Measurements from ENCODE around the gene ARHGAP26. TPM values are rescaled to one million over a fixed set of nuclear protein-coding genes. Genes with fewer than 3 reads are reported as not detected.

Gene ARHGAP26
- total RNA-seq, 1 experiment from 2014 or later = 34.5 TPM

DNA sequence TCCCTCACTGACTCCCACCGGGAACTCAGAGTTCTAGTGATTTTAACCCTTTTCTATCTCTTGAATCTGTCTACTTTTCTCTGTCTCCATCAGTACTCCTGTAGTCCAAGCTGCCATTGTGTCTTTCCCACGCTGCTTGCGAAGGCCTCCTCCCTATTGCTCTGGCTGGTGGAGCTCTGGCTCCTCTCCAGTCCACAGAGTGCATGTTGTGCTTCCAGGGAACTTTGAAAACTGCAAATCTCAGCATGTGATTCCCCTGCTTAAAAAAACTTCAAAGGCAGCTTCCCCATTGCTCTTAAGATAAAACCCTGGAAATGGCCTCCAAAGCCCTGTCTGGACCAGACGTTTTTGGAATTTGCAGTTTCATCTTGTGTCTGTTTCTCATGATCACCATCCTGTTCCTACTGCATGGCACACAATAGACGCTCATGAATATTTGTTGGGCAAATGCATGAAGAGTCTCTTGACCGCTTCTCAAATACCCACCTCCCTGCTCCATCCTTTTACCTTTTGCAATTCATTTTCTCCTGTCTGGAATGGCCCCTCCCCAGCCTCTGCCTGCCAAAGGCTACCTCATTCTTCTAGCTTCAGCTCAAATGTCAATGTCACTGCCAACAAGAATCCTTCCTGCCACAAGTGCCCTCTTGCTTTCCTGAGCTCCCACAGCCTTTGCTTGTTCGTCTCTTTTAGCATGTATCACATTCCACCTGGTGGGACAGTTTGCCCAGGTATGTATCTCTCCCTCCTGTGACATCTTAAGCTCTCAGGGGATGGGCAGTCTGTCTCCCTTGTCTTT, 293.2 kb downstream of the ARHGAP26 start:
- BruUV-seq (replicated peaks) = no TSS peak
- no peaks in the 10 kb centered on the region for H3K9me3 ChIP-seq (ENCODE audit: control insufficient read depth in 1 of 2, insufficient read depth in 1 of 2, low read depth in 1 of 2, low read length in 2 of 2)
- ATAC-seq = no peak
- intact Hi-C loops (cut with micrococcal nuclease) = no loop called here
- no peaks in the 10 kb centered on the region for H3K4me1 ChIP-seq (ENCODE audit: control insufficient read depth in 1 of 2, insufficient read depth in 2 of 2, low read length in 2 of 2)
- H3K79me2 ChIP-seq (ENCODE audit: insufficient read depth, low read length) = no peaks in the 10 kb centered on the region
- no peak overlapping the region for H2AFZ ChIP-seq (ENCODE audit: low read depth, low read length, poor library complexity, severe bottlenecking)
- RAD21 ChIA-PET (ENCODE audit: low non-redundant PET in 1 of 2, low total read pairs in 2 of 2, uncharacterized antibody in 2 of 2, unreplicated experiment in 2 of 2) = no interaction called here
- H3K27me3 ChIP-seq (ENCODE audit: insufficient read depth, low read length) = no peaks in the 10 kb centered on the region
- no peaks in the 10 kb centered on the region for H3K36me3 ChIP-seq (ENCODE audit: control insufficient read depth in 1 of 2, insufficient read depth in 2 of 2, low read length in 2 of 2)
- no peak for DNase-seq (ENCODE audit: low read depth, low spot score)
- POLR2A ChIA-PET = no interaction called here
- no peak overlapping the region for H3K4me3 ChIP-seq (replicated peaks in 1 of 2; ENCODE audit: low read depth in 1 of 2, low read length in 2 of 2)
- no peak overlapping the region for H3K27ac ChIP-seq (ENCODE audit: low read depth, low read length)
- CTCF ChIA-PET = no interaction called here
- TF ChIP-seq CBX3 (IDR thresholded peaks at IDR 0.05; ENCODE audit: low read depth) (no peak), FOSL1 (IDR thresholded peaks at IDR 0.05; ENCODE audit: low read depth) (no peak), POLR2A (IDR thresholded peaks at IDR 0.05; ENCODE audit: borderline replicate concordance, extremely low read depth, insufficient read depth, insufficient read length) (no peak), JUND (IDR thresholded peaks at IDR 0.05) (no peak), TCF7L2 (IDR thresholded peaks at IDR 0.05; ENCODE audit: borderline replicate concordance, extremely low read depth, insufficient read depth, insufficient read length) (no peak), CEBPB (IDR thresholded peaks at IDR 0.05; ENCODE audit: low read depth) (no peak), SIN3A (IDR thresholded peaks at IDR 0.05; ENCODE audit: low read depth) (no peak), MAX (IDR thresholded peaks at IDR 0.05) (no peak), EGR1 (IDR thresholded peaks at IDR 0.05; ENCODE audit: low read depth) (no peak), ZNF274 (IDR thresholded peaks at IDR 0.05; ENCODE audit: low read depth, low read length) (no peak), EZH2phosphoT487 (IDR thresholded peaks at IDR 0.05; ENCODE audit: borderline replicate concordance) (no peak), SP1 (IDR thresholded peaks at IDR 0.05; ENCODE audit: low read depth) (no peak), POLR2AphosphoS5 (IDR thresholded peaks at IDR 0.05; ENCODE audit: low read depth, low read length) (no peak), ATF3 (IDR thresholded peaks at IDR 0.05) (no peak), CTCF (IDR thresholded peaks at IDR 0.05 in 2 of 3, conservative IDR thresholded peaks at IDR 0.05 in 1 of 3; ENCODE audit: borderline replicate concordance in 1 of 3, insufficient read depth in 1 of 3, low read depth in 2 of 3, low read length in 2 of 3) (no peak), ZFX (IDR thresholded peaks at IDR 0.05) (no peak)
- TF ChIP-seq, protein P1, sequence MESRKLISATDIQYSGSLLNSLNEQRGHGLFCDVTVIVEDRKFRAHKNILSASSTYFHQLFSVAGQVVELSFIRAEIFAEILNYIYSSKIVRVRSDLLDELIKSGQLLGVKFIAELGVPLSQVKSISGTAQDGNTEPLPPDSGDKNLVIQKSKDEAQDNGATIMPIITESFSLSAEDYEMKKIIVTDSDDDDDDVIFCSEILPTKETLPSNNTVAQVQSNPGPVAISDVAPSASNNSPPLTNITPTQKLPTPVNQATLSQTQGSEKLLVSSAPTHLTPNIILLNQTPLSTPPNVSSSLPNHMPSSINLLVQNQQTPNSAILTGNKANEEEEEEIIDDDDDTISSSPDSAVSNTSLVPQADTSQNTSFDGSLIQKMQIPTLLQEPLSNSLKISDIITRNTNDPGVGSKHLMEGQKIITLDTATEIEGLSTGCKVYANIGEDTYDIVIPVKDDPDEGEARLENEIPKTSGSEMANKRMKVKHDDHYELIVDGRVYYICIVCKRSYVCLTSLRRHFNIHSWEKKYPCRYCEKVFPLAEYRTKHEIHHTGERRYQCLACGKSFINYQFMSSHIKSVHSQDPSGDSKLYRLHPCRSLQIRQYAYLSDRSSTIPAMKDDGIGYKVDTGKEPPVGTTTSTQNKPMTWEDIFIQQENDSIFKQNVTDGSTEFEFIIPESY (IDR thresholded peaks at IDR 0.05; ENCODE audit: extremely low read depth, insufficient replicate concordance, low read length) = no peak
- TF ChIP-seq, protein P2, sequence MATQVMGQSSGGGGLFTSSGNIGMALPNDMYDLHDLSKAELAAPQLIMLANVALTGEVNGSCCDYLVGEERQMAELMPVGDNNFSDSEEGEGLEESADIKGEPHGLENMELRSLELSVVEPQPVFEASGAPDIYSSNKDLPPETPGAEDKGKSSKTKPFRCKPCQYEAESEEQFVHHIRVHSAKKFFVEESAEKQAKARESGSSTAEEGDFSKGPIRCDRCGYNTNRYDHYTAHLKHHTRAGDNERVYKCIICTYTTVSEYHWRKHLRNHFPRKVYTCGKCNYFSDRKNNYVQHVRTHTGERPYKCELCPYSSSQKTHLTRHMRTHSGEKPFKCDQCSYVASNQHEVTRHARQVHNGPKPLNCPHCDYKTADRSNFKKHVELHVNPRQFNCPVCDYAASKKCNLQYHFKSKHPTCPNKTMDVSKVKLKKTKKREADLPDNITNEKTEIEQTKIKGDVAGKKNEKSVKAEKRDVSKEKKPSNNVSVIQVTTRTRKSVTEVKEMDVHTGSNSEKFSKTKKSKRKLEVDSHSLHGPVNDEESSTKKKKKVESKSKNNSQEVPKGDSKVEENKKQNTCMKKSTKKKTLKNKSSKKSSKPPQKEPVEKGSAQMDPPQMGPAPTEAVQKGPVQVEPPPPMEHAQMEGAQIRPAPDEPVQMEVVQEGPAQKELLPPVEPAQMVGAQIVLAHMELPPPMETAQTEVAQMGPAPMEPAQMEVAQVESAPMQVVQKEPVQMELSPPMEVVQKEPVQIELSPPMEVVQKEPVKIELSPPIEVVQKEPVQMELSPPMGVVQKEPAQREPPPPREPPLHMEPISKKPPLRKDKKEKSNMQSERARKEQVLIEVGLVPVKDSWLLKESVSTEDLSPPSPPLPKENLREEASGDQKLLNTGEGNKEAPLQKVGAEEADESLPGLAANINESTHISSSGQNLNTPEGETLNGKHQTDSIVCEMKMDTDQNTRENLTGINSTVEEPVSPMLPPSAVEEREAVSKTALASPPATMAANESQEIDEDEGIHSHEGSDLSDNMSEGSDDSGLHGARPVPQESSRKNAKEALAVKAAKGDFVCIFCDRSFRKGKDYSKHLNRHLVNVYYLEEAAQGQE (IDR thresholded peaks at IDR 0.05; ENCODE audit: low read depth) = no peak
- H3K9me2 ChIP-seq (ENCODE audit: insufficient read depth) = no peaks in the 10 kb centered on the region
- no peak overlapping the region for H3K9ac ChIP-seq (ENCODE audit: low read length)
- H3K4me2 ChIP-seq (ENCODE audit: low read length) = no peak overlapping the region
- H4K20me1 ChIP-seq (ENCODE audit: insufficient read depth) = no peaks in the 10 kb centered on the region
